Mesothelial cell of epicardium (in vitro differentiated cells): ENCODE measurements around the gene SLC38A2. TPM values are rescaled to one million over a fixed set of nuclear protein-coding genes. Genes with fewer than 3 reads are reported as not detected.
A peak's percentile ranks its signal among the peaks of the same experiment; 100 is the strongest.

Experiments
- DNase-seq, 2 experiments: peaks; one replicate each; pipeline ENCODE4 v3.0.0; 2021; ENCODE audit warnings: low spot score in 2 of 2; ENCODE audit not compliant: unreplicated experiment in 2 of 2
- H3K27ac Mint-ChIP-seq: 2 replicates; pipeline ENCODE4 v1.8.0; 2021; ENCODE audit warnings: mixed read lengths
- H3K27me3 Mint-ChIP-seq: 2 replicates; pipeline ENCODE4 v1.8.0; 2021; ENCODE audit warnings: low read depth, mixed read lengths
- H3K36me3 Mint-ChIP-seq: 2 replicates; pipeline ENCODE4 v1.8.0; 2021; ENCODE audit warnings: mixed read lengths
- H3K4me1 Mint-ChIP-seq: 2 replicates; pipeline ENCODE4 v1.8.0; 2021; ENCODE audit warnings: mixed read lengths
- H3K4me3 Mint-ChIP-seq: 2 replicates; pipeline ENCODE4 v1.8.0; 2021; ENCODE audit warnings: mild to moderate bottlenecking, moderate library complexity, mixed read lengths
- H3K9me3 Mint-ChIP-seq: 2 replicates; pipeline ENCODE4 v1.8.0; 2021; ENCODE audit warnings: mixed read lengths
- total RNA-seq: library from RNA; stranded (reverse); gene quantifications from 3 replicates; pipeline ENCODE4 v1.2.1, GENCODE V29; 2021
- TF ChIP-seq, protein P1 (sequence below): fragments of 200-600 bp; sonication (generic); IDR thresholded peaks from one replicate; pipeline ENCODE4 v1.5.0; 2021; ENCODE audit warnings: antibody characterized with exemption; ENCODE audit not compliant: unreplicated experiment

Gene SLC38A2
- total RNA-seq, 1 donor from 2014 or later: 256 TPM

DNA sequence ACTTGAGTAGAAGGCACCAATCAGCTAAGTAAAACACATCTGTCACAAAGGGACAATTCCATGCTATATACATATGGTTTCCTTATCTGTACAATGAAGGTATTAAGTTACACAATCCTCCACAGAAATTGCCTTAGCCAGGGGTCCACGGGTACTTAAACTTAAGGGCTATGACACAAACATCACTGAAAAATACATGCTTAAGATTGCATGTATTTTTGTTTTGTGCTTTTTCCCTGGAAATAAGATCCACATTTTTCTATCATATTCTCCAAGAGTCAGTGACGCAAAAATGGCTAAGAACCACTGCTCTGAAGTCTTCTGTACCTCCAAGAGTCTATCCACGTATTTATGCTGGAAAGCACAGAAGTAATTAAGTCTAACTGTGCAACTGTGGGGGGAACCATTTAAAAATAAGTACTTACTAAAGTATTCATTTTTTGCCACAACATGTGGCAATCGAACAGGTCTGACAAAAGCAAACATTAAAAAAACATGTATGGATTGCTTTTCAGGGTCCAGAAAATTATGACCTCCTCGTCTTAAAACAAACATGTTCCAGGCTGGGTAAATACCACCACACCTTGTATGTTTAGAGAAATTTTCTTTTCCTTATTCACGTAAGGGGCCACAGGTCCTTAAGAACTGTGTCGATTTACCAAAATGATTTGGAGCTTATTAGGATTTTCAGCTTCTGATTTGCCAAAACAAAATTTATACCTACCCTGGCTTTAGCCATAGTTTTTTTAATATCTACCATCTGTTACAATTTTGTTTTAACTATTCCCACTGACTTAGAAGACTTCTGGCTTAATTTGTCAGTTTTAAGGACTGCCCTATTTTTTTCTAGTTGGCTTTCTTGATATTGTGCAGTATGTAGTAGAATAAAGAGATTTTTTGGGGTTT, 2.8 kb downstream of the SLC38A2 start:
- Mint-ChIP-seq H3K36me3 (peaks cover 21% of the 10 kb centered on the region), H3K27ac (peak overlapping the region; percentile 98), H3K4me3 (peak overlapping the region; percentile 95), H3K4me1 (peaks cover 69% of the 10 kb centered on the region), H3K9me3 (no peaks in the 10 kb centered on the region), H3K27me3 (no peaks in the 10 kb centered on the region)
- TF ChIP-seq, protein P1, sequence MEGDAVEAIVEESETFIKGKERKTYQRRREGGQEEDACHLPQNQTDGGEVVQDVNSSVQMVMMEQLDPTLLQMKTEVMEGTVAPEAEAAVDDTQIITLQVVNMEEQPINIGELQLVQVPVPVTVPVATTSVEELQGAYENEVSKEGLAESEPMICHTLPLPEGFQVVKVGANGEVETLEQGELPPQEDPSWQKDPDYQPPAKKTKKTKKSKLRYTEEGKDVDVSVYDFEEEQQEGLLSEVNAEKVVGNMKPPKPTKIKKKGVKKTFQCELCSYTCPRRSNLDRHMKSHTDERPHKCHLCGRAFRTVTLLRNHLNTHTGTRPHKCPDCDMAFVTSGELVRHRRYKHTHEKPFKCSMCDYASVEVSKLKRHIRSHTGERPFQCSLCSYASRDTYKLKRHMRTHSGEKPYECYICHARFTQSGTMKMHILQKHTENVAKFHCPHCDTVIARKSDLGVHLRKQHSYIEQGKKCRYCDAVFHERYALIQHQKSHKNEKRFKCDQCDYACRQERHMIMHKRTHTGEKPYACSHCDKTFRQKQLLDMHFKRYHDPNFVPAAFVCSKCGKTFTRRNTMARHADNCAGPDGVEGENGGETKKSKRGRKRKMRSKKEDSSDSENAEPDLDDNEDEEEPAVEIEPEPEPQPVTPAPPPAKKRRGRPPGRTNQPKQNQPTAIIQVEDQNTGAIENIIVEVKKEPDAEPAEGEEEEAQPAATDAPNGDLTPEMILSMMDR: no peak
- no peak for DNase-seq

DNA sequence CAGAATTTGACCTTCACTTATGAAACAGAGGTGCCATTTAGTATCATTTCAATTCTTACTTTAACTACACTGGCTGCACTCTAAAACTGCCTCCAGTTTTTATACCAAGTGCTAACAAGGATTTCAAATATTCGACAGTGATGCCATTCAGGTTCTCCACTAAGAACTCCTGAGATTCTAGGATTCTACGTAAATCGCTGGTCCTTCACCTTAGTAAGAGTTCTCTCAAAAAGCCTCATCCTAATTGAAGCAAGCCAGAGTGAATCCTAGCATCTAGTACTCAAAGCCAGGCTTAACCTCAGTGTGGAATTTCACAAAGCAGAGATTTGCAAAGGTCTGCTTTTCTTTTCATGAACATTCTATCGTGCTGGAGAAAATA, 3.5 kb downstream of the SLC38A2 start:
- H3K36me3 Mint-ChIP-seq: peaks cover 25% of the 10 kb centered on the region
- no peaks in the 10 kb centered on the region for H3K9me3 Mint-ChIP-seq
- DNase-seq: no peak
- H3K27ac Mint-ChIP-seq: peak overlapping the region; percentile 30
- H3K4me3 Mint-ChIP-seq: peak overlapping the region; percentile 95
- peaks cover 65% of the 10 kb centered on the region for H3K4me1 Mint-ChIP-seq
- no peaks in the 10 kb centered on the region for H3K27me3 Mint-ChIP-seq
- TF ChIP-seq, protein P1: no peak

DNA sequence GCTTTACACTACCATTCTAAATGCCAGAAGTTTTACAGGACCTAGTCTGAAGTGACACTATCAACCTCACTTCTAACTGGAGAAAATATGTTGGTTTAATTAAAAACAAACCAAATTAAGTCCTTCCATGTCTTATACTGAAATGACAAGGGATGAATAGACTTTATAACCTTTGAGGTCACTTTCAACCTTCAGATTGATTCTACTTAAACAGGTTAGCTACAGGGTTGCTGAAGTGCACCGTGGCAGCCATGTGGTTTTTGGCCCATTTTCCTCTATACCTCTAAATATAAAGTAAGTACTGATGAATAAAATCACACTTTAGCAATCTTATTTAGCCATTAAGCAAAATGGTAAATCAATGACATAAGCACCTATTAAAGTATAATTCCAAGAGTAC, 3.9 kb downstream of the SLC38A2 start:
- Mint-ChIP-seq H3K27me3 (no peaks in the 10 kb centered on the region), H3K27ac (no peak overlapping the region), H3K9me3 (no peaks in the 10 kb centered on the region), H3K36me3 (peaks cover 28% of the 10 kb centered on the region), H3K4me3 (no peak overlapping the region), H3K4me1 (peaks cover 61% of the 10 kb centered on the region)
- DNase-seq: no peak
- TF ChIP-seq, protein P1: no peak

DNA sequence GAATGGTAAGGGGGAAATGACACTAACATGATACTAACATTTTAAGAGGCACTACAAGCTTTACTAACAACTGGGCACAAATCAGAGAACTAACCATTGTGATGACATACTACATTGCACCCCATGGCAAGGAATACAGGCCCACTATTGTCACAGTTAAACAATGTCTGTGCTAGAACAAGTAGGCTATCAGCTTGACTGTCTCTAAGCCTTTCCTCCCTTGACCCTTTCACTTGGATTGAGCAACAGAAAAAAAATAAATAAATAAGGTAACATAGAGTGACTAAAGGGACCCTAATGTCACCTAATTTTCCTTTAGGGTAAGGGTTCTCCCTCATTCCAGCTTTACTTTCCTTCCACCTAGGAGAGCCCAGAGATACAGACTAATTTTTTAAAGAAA, 4.4 kb downstream of the SLC38A2 start:
- H3K9me3 Mint-ChIP-seq: no peaks in the 10 kb centered on the region
- peaks cover 59% of the 10 kb centered on the region for H3K4me1 Mint-ChIP-seq
- DNase-seq: no peak
- H3K27me3 Mint-ChIP-seq: no peaks in the 10 kb centered on the region
- no peak overlapping the region for H3K4me3 Mint-ChIP-seq
- H3K27ac Mint-ChIP-seq: peak overlapping the region; percentile 47
- H3K36me3 Mint-ChIP-seq: peaks cover 31% of the 10 kb centered on the region
- TF ChIP-seq, protein P1: no peak

DNA sequence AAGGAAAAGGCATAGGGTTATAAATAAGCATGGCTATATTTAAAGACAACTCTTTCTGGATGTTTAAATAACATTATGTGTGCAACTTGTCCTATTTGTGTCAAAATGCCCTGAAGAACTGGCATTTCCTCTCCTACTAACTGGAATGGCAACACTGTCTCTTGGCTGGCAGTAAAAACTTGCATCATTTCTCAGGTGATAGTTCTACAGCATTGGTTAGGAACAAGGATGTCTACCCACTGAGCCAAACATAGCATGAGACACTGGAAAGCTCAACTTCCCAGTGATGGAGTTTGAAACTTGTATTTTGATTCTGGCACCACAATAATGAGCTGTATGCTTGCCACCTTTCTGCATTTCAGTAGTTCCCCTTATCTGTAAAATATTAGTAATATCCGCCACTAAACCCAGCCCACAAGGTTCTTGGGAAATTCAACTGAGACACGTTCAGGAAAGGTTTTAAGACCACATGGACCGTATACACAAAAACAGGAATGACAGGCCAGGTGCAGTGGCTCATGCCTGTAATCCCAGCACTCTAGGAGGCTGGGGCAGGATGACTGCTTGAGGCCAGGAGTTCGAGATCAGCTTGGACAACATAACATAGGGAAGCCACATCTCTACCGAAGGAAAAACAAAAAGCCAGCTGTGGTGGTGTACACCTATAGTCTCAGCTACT, 5.1 kb downstream of the SLC38A2 start:
- no peak overlapping the region for H3K4me3 Mint-ChIP-seq
- TF ChIP-seq, protein P1: no peak
- peaks cover 36% of the 10 kb centered on the region for H3K36me3 Mint-ChIP-seq
- no peaks in the 10 kb centered on the region for H3K9me3 Mint-ChIP-seq
- H3K4me1 Mint-ChIP-seq: peaks cover 57% of the 10 kb centered on the region
- peak overlapping the region; percentile 47 for H3K27ac Mint-ChIP-seq
- DNase-seq: no peak
- no peaks in the 10 kb centered on the region for H3K27me3 Mint-ChIP-seq
